Testis (tissue), 2 donors: ENCODE data around the gene ARL6IP5.

Experiments used
- POLR2A ChIP-seq: fragments of 450-650 bp; IDR thresholded peaks from one replicate; pipeline ENCODE4 v1.6.1; 2017; ENCODE audit warnings: antibody characterized with exemption, mild to moderate bottlenecking, moderate library complexity
- TF ChIP-seq, protein P1 (sequence below), 3 experiments: fragments of 450-650 bp in 2 of 3; fragments of 200-600 bp in 1 of 3; sonication (generic) in 1 of 3; IDR thresholded peaks; one replicate each; pipeline ENCODE4 v1.5.1; 2016 to 2019; ENCODE audit warnings: antibody characterized with exemption in 3 of 3, mild to moderate bottlenecking in 2 of 3, moderate library complexity in 1 of 3

DNA sequence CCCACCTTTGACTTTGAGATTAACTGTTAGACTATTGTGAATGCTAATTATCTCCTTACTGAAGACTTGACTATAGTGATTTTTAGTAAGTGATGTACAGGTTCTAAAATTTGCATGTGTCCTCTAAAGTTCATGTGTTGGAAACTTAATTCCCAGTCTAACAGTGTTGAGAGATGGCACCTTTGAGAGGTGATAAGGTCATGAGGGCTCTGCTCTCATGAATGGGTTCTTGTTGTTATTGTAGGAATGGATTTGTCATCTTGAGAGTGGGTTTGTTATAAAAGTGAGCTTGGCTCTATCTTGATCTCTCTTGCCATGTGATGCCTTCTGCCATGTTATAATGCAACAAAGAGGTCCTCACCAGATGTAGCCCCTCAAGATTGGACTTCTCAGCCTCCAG, 56.6 kb downstream of the ARL6IP5 start:
- TF ChIP-seq, protein P1, sequence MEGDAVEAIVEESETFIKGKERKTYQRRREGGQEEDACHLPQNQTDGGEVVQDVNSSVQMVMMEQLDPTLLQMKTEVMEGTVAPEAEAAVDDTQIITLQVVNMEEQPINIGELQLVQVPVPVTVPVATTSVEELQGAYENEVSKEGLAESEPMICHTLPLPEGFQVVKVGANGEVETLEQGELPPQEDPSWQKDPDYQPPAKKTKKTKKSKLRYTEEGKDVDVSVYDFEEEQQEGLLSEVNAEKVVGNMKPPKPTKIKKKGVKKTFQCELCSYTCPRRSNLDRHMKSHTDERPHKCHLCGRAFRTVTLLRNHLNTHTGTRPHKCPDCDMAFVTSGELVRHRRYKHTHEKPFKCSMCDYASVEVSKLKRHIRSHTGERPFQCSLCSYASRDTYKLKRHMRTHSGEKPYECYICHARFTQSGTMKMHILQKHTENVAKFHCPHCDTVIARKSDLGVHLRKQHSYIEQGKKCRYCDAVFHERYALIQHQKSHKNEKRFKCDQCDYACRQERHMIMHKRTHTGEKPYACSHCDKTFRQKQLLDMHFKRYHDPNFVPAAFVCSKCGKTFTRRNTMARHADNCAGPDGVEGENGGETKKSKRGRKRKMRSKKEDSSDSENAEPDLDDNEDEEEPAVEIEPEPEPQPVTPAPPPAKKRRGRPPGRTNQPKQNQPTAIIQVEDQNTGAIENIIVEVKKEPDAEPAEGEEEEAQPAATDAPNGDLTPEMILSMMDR (IDR thresholded peaks at IDR 0.05): no peak
- no peak for TF ChIP-seq POLR2A
